ENCODE results near the gene ARHGEF11. TPM values are rescaled to one million over a fixed set of nuclear protein-coding genes. Genes with fewer than 3 reads are reported as not detected.

ARHGEF11 gene
- total RNA-seq, 1 experiment from 2014 or later, result 24.9 TPM

Small RNAs within 50 kb of the gene (small RNA-seq; reads per million reads assigned to genes)
- gene MIR765 (not detected), gene RN7SL612P (not detected)

Other genes starting within 250 kb of the ARHGEF11 start
- 5.4 and 11.3 TPM in 2 replicates for gene SH2D2A, start 228.9 kb downstream of the ARHGEF11 start, total RNA-seq (2014; rRNA removed; shearing (Covaris generic))
- gene INSRR, start 186.6 kb downstream of the ARHGEF11 start, total RNA-seq (2014; rRNA removed; shearing (Covaris generic)), result 0.03 TPM in 1 of 2 replicates, not detected in the other
- gene NTRK1, start 184.9 kb downstream of the ARHGEF11 start, total RNA-seq (2014; rRNA removed; shearing (Covaris generic)), result not detected in 2 replicates
- gene PEAR1, start 152.0 kb downstream of the ARHGEF11 start, total RNA-seq (2014; rRNA removed; shearing (Covaris generic)), result 1.2 and 1.4 TPM in 2 replicates
- not detected in 2 replicates for gene LRRC71, start 125.1 kb downstream of the ARHGEF11 start, total RNA-seq (2014; rRNA removed; shearing (Covaris generic))
- not detected in 2 replicates for gene ETV3L, start 54.1 kb upstream of the ARHGEF11 start, total RNA-seq (2014; rRNA removed; shearing (Covaris generic))
- 8.9 and 9.5 TPM in 2 replicates for gene ETV3, start 92.7 kb upstream of the ARHGEF11 start, total RNA-seq (2014; rRNA removed; shearing (Covaris generic))

Measured in HT-29 (cell line).